GM19193 (cell line): ENCODE data around the gene TMEM151B.

ENCODE experiments used
- POLR2A ChIP-seq: IDR thresholded peaks from 4 replicates; pipeline ENCODE4 v1.6.1; 2011; ENCODE audit not compliant: insufficient read depth, insufficient read length; ENCODE audit errors: extremely low read depth

TMEM151B gene

GRCh38 chr6:44273617-44274016 lies 3.4 kb downstream of the TMEM151B start:
- no peak for TF ChIP-seq POLR2A

GRCh38 chr6:44275271-44275748 lies 5.1 kb downstream of the TMEM151B start:
- no peak for TF ChIP-seq POLR2A

- no peak for TF ChIP-seq POLR2A
Observed at GRCh38 chr6:44275749-44276648, 5.7 kb downstream of the TMEM151B start.

- no peak for TF ChIP-seq POLR2A
Observed at GRCh38 chr6:44276667-44277640, 6.7 kb downstream of the TMEM151B start.

- TF ChIP-seq POLR2A = no peak
Observed at GRCh38 chr6:44277763-44278162, 7.5 kb downstream of the TMEM151B start.

GRCh38 chr6:44278315-44278714 lies 8.1 kb downstream of the TMEM151B start:
- no peak for TF ChIP-seq POLR2A

GRCh38 chr6:44278774-44279697 lies 8.8 kb downstream of the TMEM151B start:
- TF ChIP-seq POLR2A = no peak

GRCh38 chr6:44284121-44284520 lies 13.9 kb downstream of the TMEM151B start:
- no peak for TF ChIP-seq POLR2A

GRCh38 chr6:44284867-44285266 lies 14.6 kb downstream of the TMEM151B start:
- TF ChIP-seq POLR2A = no peak

- no peak for TF ChIP-seq POLR2A
Observed at GRCh38 chr6:44285552-44286284, 15.5 kb downstream of the TMEM151B start.

- no peak for TF ChIP-seq POLR2A
Observed at GRCh38 chr6:44286285-44286565, 16.0 kb downstream of the TMEM151B start.

GRCh38 chr6:44286747-44287146 lies 16.5 kb downstream of the TMEM151B start:
- TF ChIP-seq POLR2A = no peak

GRCh38 chr6:44289726-44290260 lies 19.5 kb downstream of the TMEM151B start:
- TF ChIP-seq POLR2A = no peak
